Upper lobe of left lung (tissue), 6 donors: ENCODE measurements around the gene SLC9C1. TPM values are rescaled to one million over a fixed set of nuclear protein-coding genes. Genes with fewer than 3 reads are reported as not detected.

Source experiments
- ATAC-seq, 2 donors: fragments of 200-7000 bp; cut with Tn5 transposase; one replicate each; pipeline ENCODE4 v1.9.1; 2022; ENCODE audit warnings: mild to moderate bottlenecking in 2 of 2, moderate library complexity in 2 of 2; ENCODE audit not compliant: low FRiP score in 2 of 2
- DNase-seq, 2 donors: peaks; one replicate each; pipeline ENCODE4 v3.0.0-alpha.2; 2019 to 2020
- H3K27ac ChIP-seq, 4 donors: fragments of 200-600 bp; sonication (generic); one replicate each; pipeline ENCODE4 v1.5.1; 2016 to 2019
- H3K27me3 ChIP-seq, 4 donors: fragments of 200-600 bp; sonication (generic); one replicate each; pipeline ENCODE4 v1.5.1; 2017 to 2019
- H3K36me3 ChIP-seq, 4 donors: fragments of 200-600 bp; sonication (generic); one replicate each; pipeline ENCODE4 v1.5.1; 2016 to 2019
- H3K4me1 ChIP-seq, 4 donors: fragments of 200-600 bp; sonication (generic); one replicate each; pipeline ENCODE4 v1.5.1; 2018 to 2019
- H3K4me3 ChIP-seq, 4 donors: fragments of 200-600 bp; sonication (generic); one replicate each; pipeline ENCODE4 v1.5.1; 2017 to 2019; ENCODE audit warnings: mild to moderate bottlenecking in 2 of 4, moderate library complexity in 1 of 4
- H3K9me3 ChIP-seq, 4 donors: fragments of 200-600 bp; sonication (generic); one replicate each; pipeline ENCODE4 v1.5.1; 2018 to 2019
- EP300 ChIP-seq, 4 donors: sonication (generic); formaldehyde crosslinking; IDR thresholded peaks; one replicate each; pipeline ENCODE4 v1.5.1; 2017; ENCODE audit warnings: antibody characterized with exemption in 4 of 4, control low read depth in 2 of 4
- POLR2A ChIP-seq, 4 donors: fragments of 450-650 bp; IDR thresholded peaks; one replicate each; pipeline ENCODE4 v1.5.1; 2016 to 2017; ENCODE audit warnings: antibody characterized with exemption in 4 of 4, mild to moderate bottlenecking in 2 of 4
- POLR2AphosphoS5 ChIP-seq, 2 donors: sonication (generic); formaldehyde crosslinking; IDR thresholded peaks; one replicate each; pipeline ENCODE4 v1.5.1; 2017; ENCODE audit warnings: antibody characterized with exemption in 2 of 2
- WGBS, 2 donors: methylation state at CpG; one replicate each; pipeline ENCODE4 v1.1.5; 2017 to 2018; 5-methylcytosine and 5-hydroxymethylcytosine counted together
- total RNA-seq, 6 donors: library from RNA; depleted of rRNA in 4 of 6; stranded (reverse); fragments of >200 nt in 4 of 6; gene quantifications; one replicate each; pipeline versions ENCODE4 v1.1.0 to v1.2.1, GENCODE V29; 2016 to 2021
- TF ChIP-seq, protein P1 (sequence below), 6 experiments: fragments of 450-650 bp in 4 of 6; fragments of 200-600 bp in 2 of 6; sonication (generic) in 2 of 6; IDR thresholded peaks; one replicate each; pipeline ENCODE4 v1.5.1; 2016 to 2019; ENCODE audit warnings: antibody characterized with exemption in 6 of 6
- donor health status: DM: no; HTN: no; CAD: no; lungs with moderate emphysema.
- donor health status: DM: no; HTN: yes; CAD: no; lungs with severe emphysema.

The SLC9C1 gene
- total RNA-seq, 6 donors from 2014 or later = not detected

DNA sequence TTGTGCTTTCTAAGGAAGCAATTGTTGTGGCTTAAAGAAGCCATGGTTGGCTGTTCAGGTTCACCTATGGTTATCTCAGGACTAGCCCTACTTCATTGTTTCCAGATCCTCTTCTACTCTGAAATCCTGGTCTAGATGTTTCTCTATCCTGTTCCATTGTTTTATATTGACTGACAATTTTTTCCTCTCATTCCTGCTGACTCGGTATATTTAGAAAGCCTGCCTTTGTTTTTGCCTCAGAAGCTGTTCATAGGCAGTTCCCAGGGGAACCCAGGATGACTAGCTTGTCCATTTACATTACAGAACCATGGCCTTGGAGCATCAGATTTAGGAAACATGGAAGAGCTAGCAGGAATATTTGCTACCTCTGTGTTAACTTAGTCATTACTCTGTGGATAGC, 64.0 kb downstream of the SLC9C1 start:
- Histone ChIP-seq H3K4me3 (no peak overlapping the region), H3K9me3 (peaks cover 2 to 16% (median 8%) of the 10 kb centered on the region in 4 donors), H3K36me3 (no peaks in the 10 kb centered on the region), H3K27ac (no peak overlapping the region), H3K27me3 (no peaks in the 10 kb centered on the region), H3K4me1 (no peaks in the 10 kb centered on the region)
- TF ChIP-seq POLR2AphosphoS5 (IDR thresholded peaks at IDR 0.05) (no peak), POLR2A (IDR thresholded peaks at IDR 0.05) (no peak), EP300 (IDR thresholded peaks at IDR 0.05) (no peak)
- TF ChIP-seq, protein P1, sequence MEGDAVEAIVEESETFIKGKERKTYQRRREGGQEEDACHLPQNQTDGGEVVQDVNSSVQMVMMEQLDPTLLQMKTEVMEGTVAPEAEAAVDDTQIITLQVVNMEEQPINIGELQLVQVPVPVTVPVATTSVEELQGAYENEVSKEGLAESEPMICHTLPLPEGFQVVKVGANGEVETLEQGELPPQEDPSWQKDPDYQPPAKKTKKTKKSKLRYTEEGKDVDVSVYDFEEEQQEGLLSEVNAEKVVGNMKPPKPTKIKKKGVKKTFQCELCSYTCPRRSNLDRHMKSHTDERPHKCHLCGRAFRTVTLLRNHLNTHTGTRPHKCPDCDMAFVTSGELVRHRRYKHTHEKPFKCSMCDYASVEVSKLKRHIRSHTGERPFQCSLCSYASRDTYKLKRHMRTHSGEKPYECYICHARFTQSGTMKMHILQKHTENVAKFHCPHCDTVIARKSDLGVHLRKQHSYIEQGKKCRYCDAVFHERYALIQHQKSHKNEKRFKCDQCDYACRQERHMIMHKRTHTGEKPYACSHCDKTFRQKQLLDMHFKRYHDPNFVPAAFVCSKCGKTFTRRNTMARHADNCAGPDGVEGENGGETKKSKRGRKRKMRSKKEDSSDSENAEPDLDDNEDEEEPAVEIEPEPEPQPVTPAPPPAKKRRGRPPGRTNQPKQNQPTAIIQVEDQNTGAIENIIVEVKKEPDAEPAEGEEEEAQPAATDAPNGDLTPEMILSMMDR (IDR thresholded peaks at IDR 0.05) = no peak
- DNase-seq = no peak
- ATAC-seq = no peak
- 76 to 84% methylated on average over 1 of the region's 1 CpG for WGBS, 2 donors

- WGBS, 2 donors = 60 to 65% methylated on average over 1 of the region's 1 CpG
- ATAC-seq = no peak
Measured at GRCh38 chr3:112228786-112229185, 65.2 kb downstream of the SLC9C1 start.

DNA sequence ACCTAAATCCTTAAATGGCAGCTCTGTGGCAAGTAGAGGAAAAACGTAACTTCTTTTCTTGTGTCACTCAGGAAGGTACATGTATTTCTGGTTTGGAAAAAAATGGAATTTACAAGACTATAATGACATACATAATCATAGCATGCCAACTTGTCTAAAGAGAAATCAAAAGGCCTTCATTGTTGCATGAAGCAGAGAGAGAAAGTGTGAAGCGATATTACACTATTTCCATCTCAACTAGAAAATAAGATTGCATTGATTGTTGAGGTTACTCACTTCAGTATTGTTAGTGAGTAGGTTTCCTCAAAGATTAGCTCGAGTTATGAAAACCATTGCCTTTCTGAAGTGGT, 93.7 kb downstream of the SLC9C1 start:
- Histone ChIP-seq H3K4me3 (no peak overlapping the region), H3K27ac (no peak overlapping the region), H3K4me1 (no peaks in the 10 kb centered on the region), H3K9me3 (no peaks in the 10 kb centered on the region), H3K27me3 (no peaks in the 10 kb centered on the region), H3K36me3 (no peaks in the 10 kb centered on the region)
- TF ChIP-seq, protein P1 (IDR thresholded peaks at IDR 0.05) = no peak
- no peak for TF ChIP-seq EP300 (IDR thresholded peaks at IDR 0.05)
- no peak for TF ChIP-seq POLR2A (IDR thresholded peaks at IDR 0.05)
- no peak for TF ChIP-seq POLR2AphosphoS5 (IDR thresholded peaks at IDR 0.05)
- no peak for DNase-seq
- WGBS, 2 donors = 81 to 87% methylated on average over 3 of the region's 3 CpGs
- no peak for ATAC-seq

More at GRCh38 chr3:112228786-112229185, 65.2 kb downstream of the SLC9C1 start:
- no peak for DNase-seq
- no peak overlapping the region for H3K4me3 ChIP-seq
- no peaks in the 10 kb centered on the region for H3K27me3 ChIP-seq
- H3K4me1 ChIP-seq = no peaks in the 10 kb centered on the region
- TF ChIP-seq POLR2A (IDR thresholded peaks at IDR 0.05) = no peak
- TF ChIP-seq EP300 (IDR thresholded peaks at IDR 0.05) = no peak
- no peak overlapping the region for H3K27ac ChIP-seq
- no peaks in the 10 kb centered on the region for H3K36me3 ChIP-seq
- peaks cover 6 to 22% (median 13%) of the 10 kb centered on the region in 4 donors for H3K9me3 ChIP-seq

GRCh38 chr3:112199622-112200316, 94.2 kb downstream of the SLC9C1 start:
- Histone ChIP-seq H3K27me3 (no peaks in the 10 kb centered on the region), H3K9me3 (no peaks in the 10 kb centered on the region), H3K27ac (no peak overlapping the region), H3K4me1 (no peaks in the 10 kb centered on the region), H3K36me3 (no peaks in the 10 kb centered on the region), H3K4me3 (no peak overlapping the region)
- WGBS, 2 donors = 77 to 85% methylated on average over 5 of the region's 5 CpGs
- no peak for DNase-seq
- TF ChIP-seq, protein P1 (IDR thresholded peaks at IDR 0.05) = no peak
- TF ChIP-seq EP300 (IDR thresholded peaks at IDR 0.05) (no peak), POLR2AphosphoS5 (IDR thresholded peaks at IDR 0.05) (no peak), POLR2A (IDR thresholded peaks at IDR 0.05) (no peak)
- no peak for ATAC-seq

DNA sequence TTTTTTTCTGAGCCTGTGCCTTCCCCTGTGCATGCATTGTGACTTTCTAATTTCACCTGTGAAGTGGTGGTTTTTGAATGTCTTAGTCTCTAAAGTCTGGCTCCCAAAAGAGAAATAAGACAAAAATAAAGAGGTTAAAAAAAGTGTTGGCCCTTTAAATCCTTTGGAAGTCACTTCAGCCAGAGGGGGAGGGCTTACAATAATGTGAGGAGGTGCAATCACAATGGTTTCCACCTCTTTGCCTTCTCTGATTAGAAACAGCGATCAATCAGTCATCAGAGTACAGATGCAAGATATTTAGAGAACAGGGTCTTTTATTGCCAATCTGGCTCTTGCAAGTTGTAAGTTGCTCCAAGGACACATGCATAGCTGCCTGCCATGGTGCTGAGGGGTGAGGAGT, 96.9 kb downstream of the SLC9C1 start:
- H3K4me3 ChIP-seq = no peak overlapping the region
- H3K36me3 ChIP-seq = no peaks in the 10 kb centered on the region
- H3K9me3 ChIP-seq = peaks cover 0 to 12% (median 2%) of the 10 kb centered on the region in 4 donors
- 75 to 85% methylated on average over 1 of the region's 1 CpG for WGBS, 2 donors
- ATAC-seq (no peak), DNase-seq (no peak)
- no peaks in the 10 kb centered on the region for H3K27me3 ChIP-seq
- H3K4me1 ChIP-seq = no peaks in the 10 kb centered on the region
- TF ChIP-seq POLR2AphosphoS5 (IDR thresholded peaks at IDR 0.05) (no peak), EP300 (IDR thresholded peaks at IDR 0.05) (no peak), POLR2A (IDR thresholded peaks at IDR 0.05) (no peak)
- TF ChIP-seq, protein P1 (IDR thresholded peaks at IDR 0.05) = no peak
- H3K27ac ChIP-seq = no peak overlapping the region
